Measurements from ENCODE around the gene ITGB2.

ITGB2 gene

GRCh38 chr21:44943686-44944550 lies 23.2 kb upstream of the ITGB2 start:
- TF ChIP-seq CTCF (IDR thresholded peaks at IDR 0.05; ENCODE audit: low read depth, low read length, missing control alignments), result no peak
- no peak for DNase-seq (ENCODE audit: low read depth)

GRCh38 chr21:44943005-44943685 lies 22.4 kb upstream of the ITGB2 start:
- H3K4me3 ChIP-seq (ENCODE audit: low read depth, low read length), result no peak overlapping the region

More at GRCh38 chr21:44943686-44944550, 23.2 kb upstream of the ITGB2 start:
- no peak overlapping the region for H3K4me3 ChIP-seq (ENCODE audit: low read depth, low read length)

GRCh38 chr21:44942566-44942965 lies 21.9 kb upstream of the ITGB2 start:
- DNase-seq (ENCODE audit: low read depth), result no peak
- no peak overlapping the region for H3K4me3 ChIP-seq (ENCODE audit: low read depth, low read length)
- TF ChIP-seq CTCF (IDR thresholded peaks at IDR 0.05; ENCODE audit: low read depth, low read length, missing control alignments), result no peak

More at GRCh38 chr21:44943005-44943685, 22.4 kb upstream of the ITGB2 start:
- DNase-seq (ENCODE audit: low read depth), result no peak
- no peak for TF ChIP-seq CTCF (IDR thresholded peaks at IDR 0.05; ENCODE audit: low read depth, low read length, missing control alignments)

- H3K4me3 ChIP-seq (ENCODE audit: low read depth, low read length), result peak overlapping the region; percentile 96; the same call in 1 of the 2 replicates
- DNase-seq (ENCODE audit: low read depth), result no peak
- TF ChIP-seq CTCF (IDR thresholded peaks at IDR 0.05; ENCODE audit: low read depth, low read length, missing control alignments), result no peak
Measured at GRCh38 chr21:44941567-44941966, 20.9 kb upstream of the ITGB2 start.

GRCh38 chr21:44940116-44940631 lies 19.5 kb upstream of the ITGB2 start:
- DNase-seq (ENCODE audit: low read depth), result no peak
- no peak for TF ChIP-seq CTCF (IDR thresholded peaks at IDR 0.05; ENCODE audit: low read depth, low read length, missing control alignments)
- H3K4me3 ChIP-seq (ENCODE audit: low read depth, low read length), result peak overlapping the region; percentile 96

GRCh38 chr21:44939532-44940115 lies 18.9 kb upstream of the ITGB2 start, which contains the start of gene SLX9:
Gene SLX9, plus strand, starts transcription at chr21:44940029. Its CDS starts 29 bp downstream, at chr21:44940058.
- DNase-seq (ENCODE audit: low read depth), result no peak
- peak within 1 kb of the TSS; percentile 96 for H3K4me3 ChIP-seq (ENCODE audit: low read depth, low read length)
- no peak for TF ChIP-seq CTCF (IDR thresholded peaks at IDR 0.05; ENCODE audit: low read depth, low read length, missing control alignments)

Data from GM12864 (cell line).